HG03064 (cell line): Measurements from ENCODE around the gene PAF1.
A peak's percentile ranks its signal among the peaks of the same experiment; 100 is the strongest.

Source experiments
- ATAC-seq: cut with Tn5 transposase; IDR thresholded peaks from one replicate; pipeline ENCODE4 v1.9.1; 2021; ENCODE audit warnings: low read depth; ENCODE audit not compliant: unreplicated experiment

Gene PAF1

GRCh38 chr19:39406656-39407409 lies 15.9 kb upstream of the PAF1 start, which contains the start of gene ZFP36:
TSS of gene ZFP36 (plus strand) at chr19:39406847. CDS start at chr19:39406905, 58 bp downstream.
- ATAC-seq = no peak

GRCh38 chr19:39405958-39406655 lies 15.2 kb upstream of the PAF1 start:
- ATAC-seq = no peak

- no peak for ATAC-seq
Measured at GRCh38 chr19:39405261-39405957, 14.5 kb upstream of the PAF1 start.

- ATAC-seq = peak; percentile 24
Measured at GRCh38 chr19:39403331-39404312, 12.7 kb upstream of the PAF1 start.

- no peak for ATAC-seq
Measured at GRCh38 chr19:39402346-39403300, 11.7 kb upstream of the PAF1 start.

- no peak for ATAC-seq
Measured at GRCh38 chr19:39401549-39402345, 10.8 kb upstream of the PAF1 start.

- ATAC-seq = no peak
Measured at GRCh38 chr19:39401070-39401548, 10.2 kb upstream of the PAF1 start.

GRCh38 chr19:39400061-39400460 lies 9.2 kb upstream of the PAF1 start:
- no peak for ATAC-seq

GRCh38 chr19:39399668-39400050 lies 8.8 kb upstream of the PAF1 start:
- no peak for ATAC-seq

- no peak for ATAC-seq
Measured at GRCh38 chr19:39398297-39398864, 7.5 kb upstream of the PAF1 start.

GRCh38 chr19:39397360-39398296 lies 6.7 kb upstream of the PAF1 start:
- ATAC-seq = no peak

- no peak for ATAC-seq
Measured at GRCh38 chr19:39390451-39390750, 505 bp downstream of the PAF1 start.

GRCh38 chr19:39389631-39390414 lies 1.1 kb downstream of the PAF1 start:
- ATAC-seq = no peak

- ATAC-seq = no peak
Measured at GRCh38 chr19:39388657-39389056, 2.2 kb downstream of the PAF1 start.

GRCh38 chr19:39386557-39386956 lies 4.3 kb downstream of the PAF1 start:
- no peak for ATAC-seq
